Measurements from ENCODE around the gene FMC1. TPM values are rescaled to one million over a fixed set of nuclear protein-coding genes. Genes with fewer than 3 reads are reported as not detected.

Gene FMC1
- total RNA-seq, 1 donor from 2014 or later: 7.5 TPM

DNA sequence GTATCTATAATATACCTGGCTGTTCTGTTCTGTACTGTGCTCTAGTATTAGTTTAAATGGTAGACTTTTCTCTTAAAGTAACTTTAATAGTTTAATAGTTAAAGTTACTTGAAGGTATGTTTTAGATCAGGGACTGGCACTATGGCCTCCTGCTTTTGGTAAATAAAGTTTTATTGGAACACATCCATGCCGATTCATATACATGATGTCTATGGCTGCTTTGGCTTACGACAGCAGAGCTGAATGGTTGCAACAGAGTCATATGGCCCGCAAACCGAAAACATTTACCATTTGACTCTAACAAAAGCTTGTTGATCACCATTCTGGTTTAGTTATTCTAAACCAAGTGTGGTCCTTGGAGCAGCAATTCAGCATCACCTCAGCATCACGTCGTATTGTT lies 25.3 kb downstream of the FMC1 start:
- no peak overlapping the region for H3K4me3 Mint-ChIP-seq (ENCODE audit: low read depth)
- intact Hi-C loops (cut with micrococcal nuclease): no loop called here
- H3K4me1 Mint-ChIP-seq (ENCODE audit: low read depth): peaks cover 55% of the 10 kb centered on the region
- no peaks in the 10 kb centered on the region for H3K27me3 Mint-ChIP-seq (ENCODE audit: low read depth)
- H3K27ac Mint-ChIP-seq: no peak overlapping the region
- DNase-seq (ENCODE audit: low spot score): no peak
- H3K9me3 Mint-ChIP-seq: no peaks in the 10 kb centered on the region
- peaks cover 63% of the 10 kb centered on the region for H3K36me3 Mint-ChIP-seq (ENCODE audit: low read depth)

DNA sequence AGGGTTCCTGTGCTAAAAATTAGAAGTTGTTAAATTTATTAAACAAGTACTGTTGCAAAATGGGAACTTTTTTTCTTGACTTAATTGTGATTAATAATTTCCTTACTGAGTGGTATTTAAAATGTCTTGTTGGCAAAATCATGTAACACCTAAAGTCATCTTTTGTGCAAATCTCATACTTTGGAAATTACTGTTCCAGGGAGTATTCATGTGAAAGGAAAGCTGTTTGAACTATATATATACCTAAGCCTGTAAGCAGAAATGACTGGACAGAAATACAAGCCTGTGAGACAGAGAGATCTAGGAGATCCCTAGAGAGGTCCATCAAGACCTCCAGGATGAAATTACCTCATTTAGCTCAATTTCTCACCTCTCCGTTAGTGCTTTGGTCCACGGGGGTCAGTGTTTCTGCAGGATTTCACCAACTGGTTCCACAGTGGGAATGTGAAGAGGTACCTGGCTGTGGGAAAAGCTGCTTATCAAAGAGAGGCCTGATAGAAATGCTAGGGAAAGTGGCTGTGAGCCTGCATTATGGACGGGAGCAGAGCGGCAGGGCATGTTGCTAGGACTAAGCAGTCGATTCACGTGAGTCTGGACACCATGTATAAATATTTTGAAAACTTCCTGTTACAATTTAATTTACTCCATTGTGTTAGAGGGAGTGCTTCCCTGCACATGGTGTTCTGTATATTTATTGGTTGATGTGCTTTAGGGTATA lies 26.5 kb downstream of the FMC1 start:
- H3K4me1 Mint-ChIP-seq (ENCODE audit: low read depth): peaks cover 56% of the 10 kb centered on the region
- H3K27ac Mint-ChIP-seq: peak overlapping the region; percentile 35
- no peak for DNase-seq (ENCODE audit: low spot score)
- H3K27me3 Mint-ChIP-seq (ENCODE audit: low read depth): no peaks in the 10 kb centered on the region
- H3K4me3 Mint-ChIP-seq (ENCODE audit: low read depth): no peak overlapping the region
- intact Hi-C loops (cut with micrococcal nuclease): no loop called here
- no peaks in the 10 kb centered on the region for H3K9me3 Mint-ChIP-seq
- H3K36me3 Mint-ChIP-seq (ENCODE audit: low read depth): peaks cover 63% of the 10 kb centered on the region

GRCh38 chr7:139370301-139370942 lies 29.3 kb downstream of the FMC1 start:
- intact Hi-C loops (cut with micrococcal nuclease): no loop called here
- Mint-ChIP-seq H3K27ac (no peak overlapping the region), H3K27me3 (ENCODE audit: low read depth) (no peaks in the 10 kb centered on the region), H3K4me1 (ENCODE audit: low read depth) (peaks cover 56% of the 10 kb centered on the region), H3K36me3 (ENCODE audit: low read depth) (peaks cover 55% of the 10 kb centered on the region), H3K9me3 (no peaks in the 10 kb centered on the region), H3K4me3 (ENCODE audit: low read depth) (no peak overlapping the region)
- DNase-seq (ENCODE audit: low spot score): no peak

- Mint-ChIP-seq H3K9me3 (no peaks in the 10 kb centered on the region), H3K27me3 (ENCODE audit: low read depth) (no peaks in the 10 kb centered on the region), H3K4me1 (ENCODE audit: low read depth) (peaks cover 55% of the 10 kb centered on the region), H3K27ac (no peak overlapping the region), H3K4me3 (ENCODE audit: low read depth) (no peak overlapping the region), H3K36me3 (ENCODE audit: low read depth) (peaks cover 56% of the 10 kb centered on the region)
- DNase-seq (ENCODE audit: low spot score): no peak
- intact Hi-C loops (cut with micrococcal nuclease): no loop called here
Measured at GRCh38 chr7:139370943-139371313, 29.8 kb downstream of the FMC1 start.

DNA sequence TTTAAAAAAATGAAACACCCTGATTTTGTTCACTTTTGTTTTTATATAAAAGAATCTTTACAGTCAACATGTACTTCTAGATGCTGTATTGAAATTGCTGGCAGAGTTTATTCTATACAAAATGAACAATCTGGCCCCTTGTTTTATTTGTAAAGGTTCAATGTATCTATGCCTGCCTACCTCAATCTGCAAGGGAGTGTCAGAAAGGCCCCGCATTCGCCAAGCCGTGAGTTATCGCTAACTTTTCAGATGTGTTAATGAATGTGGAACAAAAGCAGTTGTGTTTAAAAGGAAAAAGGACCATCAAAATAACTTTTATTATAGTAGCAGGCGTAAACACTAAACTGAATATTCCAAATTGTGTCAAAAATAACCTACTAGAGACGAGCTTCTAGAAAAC lies 33.1 kb downstream of the FMC1 start:
- Mint-ChIP-seq H3K4me1 (ENCODE audit: low read depth) (peaks cover 48% of the 10 kb centered on the region), H3K4me3 (ENCODE audit: low read depth) (no peak overlapping the region), H3K9me3 (no peaks in the 10 kb centered on the region), H3K36me3 (ENCODE audit: low read depth) (peaks cover 64% of the 10 kb centered on the region), H3K27ac (no peak overlapping the region), H3K27me3 (ENCODE audit: low read depth) (no peaks in the 10 kb centered on the region)
- intact Hi-C loops (cut with micrococcal nuclease): no loop called here
- DNase-seq (ENCODE audit: low spot score): no peak

DNA sequence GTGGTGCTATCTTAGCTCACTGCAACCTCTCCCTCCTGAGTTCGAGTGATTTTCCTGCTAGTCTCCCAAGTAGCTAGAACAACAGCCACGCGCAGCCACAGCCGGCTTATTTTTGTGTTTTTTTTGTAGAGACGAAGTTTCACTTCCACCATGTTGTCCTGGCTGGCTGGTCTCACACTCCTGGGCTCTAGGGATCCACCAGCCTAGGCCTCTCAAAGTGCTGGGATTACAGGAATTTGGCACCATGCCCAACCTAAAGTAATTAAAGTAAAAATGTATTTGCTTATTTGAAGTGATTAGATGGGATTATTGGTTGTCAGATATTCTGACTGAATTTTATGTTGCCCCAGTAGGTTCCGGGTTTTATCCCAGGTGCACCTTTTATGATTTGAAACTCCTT lies 41.3 kb downstream of the FMC1 start:
- H3K4me3 Mint-ChIP-seq (ENCODE audit: low read depth): no peak overlapping the region
- peaks cover 43% of the 10 kb centered on the region for H3K36me3 Mint-ChIP-seq (ENCODE audit: low read depth)

DNA sequence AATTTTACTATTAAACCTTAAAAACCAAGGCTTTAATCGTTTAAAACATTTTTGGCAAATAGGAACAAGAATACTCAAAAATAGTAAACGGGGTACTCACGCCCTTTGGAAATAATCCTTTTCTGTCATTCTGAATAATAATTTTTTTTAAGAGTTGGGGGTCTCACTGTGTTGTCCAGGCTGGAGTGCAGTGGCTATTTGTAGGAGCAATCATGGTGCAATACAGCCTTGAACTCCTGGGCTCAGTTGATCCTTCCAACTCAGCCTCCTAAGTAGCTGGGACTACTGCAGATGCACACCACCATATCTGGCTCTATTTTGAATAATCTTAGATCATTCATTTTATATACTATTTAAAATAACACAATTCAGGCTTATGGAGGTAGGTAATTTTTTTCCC lies 43.5 kb downstream of the FMC1 start:
- Mint-ChIP-seq H3K4me1 (ENCODE audit: low read depth) (peaks cover 5% of the 10 kb centered on the region), H3K36me3 (ENCODE audit: low read depth) (peaks cover 49% of the 10 kb centered on the region), H3K9me3 (no peaks in the 10 kb centered on the region), H3K4me3 (ENCODE audit: low read depth) (no peak overlapping the region), H3K27me3 (ENCODE audit: low read depth) (no peaks in the 10 kb centered on the region), H3K27ac (no peak overlapping the region)
- intact Hi-C loops (cut with micrococcal nuclease): no loop called here
- DNase-seq (ENCODE audit: low spot score): no peak

More for the DNA sequence above, 41.3 kb downstream of the FMC1 start:
- no peak overlapping the region for H3K27ac Mint-ChIP-seq
- no peak for DNase-seq (ENCODE audit: low spot score)
- intact Hi-C loops (cut with micrococcal nuclease): no loop called here
- H3K27me3 Mint-ChIP-seq (ENCODE audit: low read depth): no peaks in the 10 kb centered on the region
- H3K4me1 Mint-ChIP-seq (ENCODE audit: low read depth): no peaks in the 10 kb centered on the region
- H3K9me3 Mint-ChIP-seq: no peaks in the 10 kb centered on the region

- Mint-ChIP-seq H3K27ac (no peak overlapping the region), H3K36me3 (ENCODE audit: low read depth) (peaks cover 59% of the 10 kb centered on the region)
Measured at GRCh38 chr7:139387594-139387993, 46.5 kb downstream of the FMC1 start.

DNA sequence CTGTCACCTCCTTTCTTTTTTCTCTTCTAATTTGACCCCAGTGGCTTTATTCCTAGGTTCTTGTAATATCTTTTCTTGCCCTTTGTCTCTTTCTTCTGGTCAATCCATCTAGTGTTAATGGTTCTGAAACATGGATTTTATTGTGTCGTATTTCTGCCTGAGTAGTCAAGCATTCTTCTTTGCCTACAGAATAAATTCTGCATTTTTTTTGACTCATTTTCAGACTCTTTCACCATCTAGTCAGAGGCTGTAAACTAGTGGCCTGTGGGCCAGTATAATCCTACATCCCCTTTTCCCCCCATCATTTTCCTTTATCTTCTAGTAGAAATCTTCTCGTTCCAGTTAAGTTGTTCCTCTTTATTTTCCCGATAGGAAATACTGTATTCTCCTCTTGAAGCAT lies 48.0 kb downstream of the FMC1 start:
- Mint-ChIP-seq H3K27ac (no peak overlapping the region), H3K9me3 (no peaks in the 10 kb centered on the region), H3K4me1 (ENCODE audit: low read depth) (peaks cover 14% of the 10 kb centered on the region), H3K36me3 (ENCODE audit: low read depth) (peaks cover 61% of the 10 kb centered on the region), H3K27me3 (ENCODE audit: low read depth) (no peaks in the 10 kb centered on the region), H3K4me3 (ENCODE audit: low read depth) (no peak overlapping the region)
- intact Hi-C loops (cut with micrococcal nuclease): no loop called here
- no peak for DNase-seq (ENCODE audit: low spot score)

More at GRCh38 chr7:139387594-139387993, 46.5 kb downstream of the FMC1 start:
- DNase-seq (ENCODE audit: low spot score): no peak
- Mint-ChIP-seq H3K27me3 (ENCODE audit: low read depth) (no peaks in the 10 kb centered on the region), H3K9me3 (no peaks in the 10 kb centered on the region), H3K4me1 (ENCODE audit: low read depth) (peaks cover 7% of the 10 kb centered on the region), H3K4me3 (ENCODE audit: low read depth) (no peak overlapping the region)
- intact Hi-C loops (cut with micrococcal nuclease): no loop called here

- H3K27ac Mint-ChIP-seq: no peak overlapping the region
- DNase-seq (ENCODE audit: low spot score): no peak
- peaks cover 21% of the 10 kb centered on the region for H3K4me1 Mint-ChIP-seq (ENCODE audit: low read depth)
- no peaks in the 10 kb centered on the region for H3K27me3 Mint-ChIP-seq (ENCODE audit: low read depth)
- no peaks in the 10 kb centered on the region for H3K9me3 Mint-ChIP-seq
- peaks cover 65% of the 10 kb centered on the region for H3K36me3 Mint-ChIP-seq (ENCODE audit: low read depth)
- intact Hi-C loops (cut with micrococcal nuclease): no loop called here
- no peak overlapping the region for H3K4me3 Mint-ChIP-seq (ENCODE audit: low read depth)
Measured at GRCh38 chr7:139389774-139390173, 48.6 kb downstream of the FMC1 start.

DNA sequence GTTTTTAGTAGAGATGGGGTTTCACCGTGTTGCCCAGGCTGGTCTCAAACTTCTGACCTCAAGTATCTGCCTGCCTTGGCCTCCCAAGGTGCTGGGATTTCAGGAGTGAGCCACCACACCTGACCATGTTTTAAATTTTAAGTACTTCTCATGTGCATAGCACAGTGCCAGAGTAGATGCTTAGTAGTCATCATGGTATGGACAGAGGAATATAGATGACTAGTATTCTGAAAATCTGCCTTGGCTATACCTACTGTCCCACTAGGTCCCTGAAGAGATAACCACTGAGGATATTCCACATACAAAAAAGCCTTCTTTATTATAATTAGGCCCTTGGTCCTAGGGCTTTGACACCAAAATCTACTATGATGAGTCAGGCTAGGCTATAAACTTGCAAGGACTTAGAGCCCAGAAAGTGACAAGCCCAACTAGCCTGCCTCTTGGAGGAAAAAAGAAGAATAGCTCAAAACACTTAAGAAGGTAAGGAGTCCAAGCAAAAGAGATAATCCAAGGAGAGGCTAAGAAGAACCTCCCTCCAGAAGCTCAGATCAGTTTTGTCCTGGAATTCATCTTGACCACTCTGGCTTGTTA lies 52.6 kb downstream of the FMC1 start:
- Mint-ChIP-seq H3K27me3 (ENCODE audit: low read depth) (no peaks in the 10 kb centered on the region), H3K36me3 (ENCODE audit: low read depth) (peaks cover 70% of the 10 kb centered on the region), H3K27ac (peak overlapping the region; percentile 53), H3K9me3 (no peaks in the 10 kb centered on the region), H3K4me1 (ENCODE audit: low read depth) (peaks cover 26% of the 10 kb centered on the region), H3K4me3 (ENCODE audit: low read depth) (no peak overlapping the region)
- DNase-seq (ENCODE audit: low spot score): no peak
- intact Hi-C loops (cut with micrococcal nuclease): no loop called here

GRCh38 chr7:139394540-139394939 lies 53.4 kb downstream of the FMC1 start:
- Mint-ChIP-seq H3K27ac (peak overlapping the region; percentile 64), H3K4me1 (ENCODE audit: low read depth) (peaks cover 25% of the 10 kb centered on the region), H3K27me3 (ENCODE audit: low read depth) (no peaks in the 10 kb centered on the region), H3K36me3 (ENCODE audit: low read depth) (peaks cover 66% of the 10 kb centered on the region), H3K9me3 (no peaks in the 10 kb centered on the region), H3K4me3 (ENCODE audit: low read depth) (peak overlapping the region; percentile 23)
- DNase-seq (ENCODE audit: low spot score): no peak
- intact Hi-C loops (cut with micrococcal nuclease): no loop called here
